ENCODE data around the gene TIPARP.
"Not testable (repeated sequence)": the region's sequence is repeated elsewhere in the genome, so short reads cannot be mapped to it uniquely, and the experiment has no call there.

Gene TIPARP

GRCh38 chr3:156710429-156710828, 36.0 kb downstream of the TIPARP start:
- no peak for DNase-seq (ENCODE audit: low read depth)

GRCh38 chr3:156711113-156711512, 36.7 kb downstream of the TIPARP start:
- no peak for DNase-seq (ENCODE audit: low read depth)

GRCh38 chr3:156711944-156712343, 37.6 kb downstream of the TIPARP start:
- DNase-seq (ENCODE audit: low read depth): not testable (repeated sequence)

GRCh38 chr3:156716105-156716862, 41.9 kb downstream of the TIPARP start:
- DNase-seq (ENCODE audit: low read depth): no peak

- no peak for DNase-seq (ENCODE audit: low read depth)
These were observed 44.4 kb downstream of the TIPARP start for GRCh38 chr3:156718622-156719306.

- DNase-seq (ENCODE audit: low read depth): no peak
These were observed 46.4 kb downstream of the TIPARP start for GRCh38 chr3:156720826-156721225.

- no peak for DNase-seq (ENCODE audit: low read depth)
These were observed 47.6 kb downstream of the TIPARP start for GRCh38 chr3:156721687-156722618.

GRCh38 chr3:156723182-156723619, 48.8 kb downstream of the TIPARP start:
- no peak for DNase-seq (ENCODE audit: low read depth)

GRCh38 chr3:156725682-156726081, 51.3 kb downstream of the TIPARP start:
- DNase-seq (ENCODE audit: low read depth): no peak

GRCh38 chr3:156726456-156726855, 52.1 kb downstream of the TIPARP start:
- no peak for DNase-seq (ENCODE audit: low read depth)

GRCh38 chr3:156727519-156728205, 53.3 kb downstream of the TIPARP start:
- DNase-seq (ENCODE audit: low read depth): no peak

GRCh38 chr3:156728267-156728985, 54.0 kb downstream of the TIPARP start:
- DNase-seq (ENCODE audit: low read depth): no peak

GRCh38 chr3:156729460-156730179, 55.2 kb downstream of the TIPARP start:
- no peak for DNase-seq (ENCODE audit: low read depth)

GRCh38 chr3:156731813-156732212, 57.4 kb downstream of the TIPARP start:
- DNase-seq (ENCODE audit: low read depth): no peak

GRCh38 chr3:156732261-156732660, 57.9 kb downstream of the TIPARP start:
- DNase-seq (ENCODE audit: low read depth): no peak

GRCh38 chr3:156732715-156733421, 58.5 kb downstream of the TIPARP start:
- DNase-seq (ENCODE audit: low read depth): no peak

GRCh38 chr3:156734661-156735060, 60.3 kb downstream of the TIPARP start:
- DNase-seq (ENCODE audit: low read depth): not testable (repeated sequence)

GRCh38 chr3:156735471-156735870, 61.1 kb downstream of the TIPARP start:
- DNase-seq (ENCODE audit: low read depth): no peak

GRCh38 chr3:156737049-156737448, 62.7 kb downstream of the TIPARP start:
- DNase-seq (ENCODE audit: low read depth): not testable (repeated sequence)

- no peak for DNase-seq (ENCODE audit: low read depth)
These were observed 63.9 kb downstream of the TIPARP start for GRCh38 chr3:156738251-156738650.
